G401 (cell line): Measurements from ENCODE around the gene SPART. TPM values are rescaled to one million over a fixed set of nuclear protein-coding genes. Genes with fewer than 3 reads are reported as not detected.
"Not testable (repeated sequence)": the region's sequence is repeated elsewhere in the genome, so short reads cannot be mapped to it uniquely, and the experiment has no call there.

Source experiments
- DNase-seq: peaks from one replicate; pipeline ENCODE4 v3.0.0-alpha.2; 2015; ENCODE audit warnings: low spot score
- in situ Hi-C: cut with HindIII; loops from 2 replicates; pipeline ENCODE4 v1.10.0; 2016; ENCODE audit warnings: low sequenced_read_pairs, mixed read lengths
- total RNA-seq: library from RNA; depleted of rRNA; stranded (reverse); fragments of >200 nt; shearing (Covaris generic); gene quantifications from 2 replicates; pipeline ENCODE4 v1.2.3, GENCODE V29; 2014

The SPART gene
- total RNA-seq, 1 experiment from 2014 or later = 0.31 TPM

DNA sequence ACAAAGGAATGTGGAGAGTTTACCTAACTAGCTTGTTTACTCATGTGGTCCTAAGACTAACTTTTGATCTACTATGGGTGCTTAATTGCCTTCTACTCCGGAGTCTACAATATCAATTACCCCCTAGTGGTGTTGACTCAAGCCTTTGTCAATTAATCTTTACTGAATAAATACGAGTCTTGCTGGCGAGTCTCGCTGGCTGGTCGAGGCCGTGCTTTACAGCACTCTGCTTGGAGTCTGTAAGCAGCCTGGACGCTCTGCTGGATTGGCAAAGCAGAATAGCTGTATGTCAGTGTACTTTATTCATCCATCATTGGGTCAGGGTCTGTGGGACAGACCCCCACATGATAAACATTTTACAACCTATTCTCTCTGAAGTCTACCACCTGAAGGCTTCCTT is 9.9 kb upstream of the SPART start:
- DNase-seq = no peak
- in situ Hi-C loops = no loop called here

DNA sequence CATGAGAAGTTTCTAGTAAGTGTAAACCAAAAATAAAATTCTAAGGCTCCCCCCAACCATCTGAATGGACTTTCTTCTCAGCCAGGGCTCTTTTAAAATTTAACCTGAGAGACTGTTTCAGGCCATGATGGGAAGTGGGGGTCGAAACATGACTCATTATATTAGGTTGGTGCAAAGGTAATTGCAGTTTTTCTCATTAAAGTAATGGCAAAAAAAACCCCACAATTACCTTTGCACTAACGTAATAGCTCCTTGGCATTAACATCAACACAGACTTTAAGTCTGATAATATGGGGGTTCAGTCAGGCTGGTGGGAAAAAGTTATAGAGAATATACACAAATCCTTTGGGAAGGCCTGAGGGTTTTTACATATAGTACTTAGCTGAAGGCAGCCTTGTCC is 9.4 kb upstream of the SPART start:
- in situ Hi-C loops = no loop called here

DNA sequence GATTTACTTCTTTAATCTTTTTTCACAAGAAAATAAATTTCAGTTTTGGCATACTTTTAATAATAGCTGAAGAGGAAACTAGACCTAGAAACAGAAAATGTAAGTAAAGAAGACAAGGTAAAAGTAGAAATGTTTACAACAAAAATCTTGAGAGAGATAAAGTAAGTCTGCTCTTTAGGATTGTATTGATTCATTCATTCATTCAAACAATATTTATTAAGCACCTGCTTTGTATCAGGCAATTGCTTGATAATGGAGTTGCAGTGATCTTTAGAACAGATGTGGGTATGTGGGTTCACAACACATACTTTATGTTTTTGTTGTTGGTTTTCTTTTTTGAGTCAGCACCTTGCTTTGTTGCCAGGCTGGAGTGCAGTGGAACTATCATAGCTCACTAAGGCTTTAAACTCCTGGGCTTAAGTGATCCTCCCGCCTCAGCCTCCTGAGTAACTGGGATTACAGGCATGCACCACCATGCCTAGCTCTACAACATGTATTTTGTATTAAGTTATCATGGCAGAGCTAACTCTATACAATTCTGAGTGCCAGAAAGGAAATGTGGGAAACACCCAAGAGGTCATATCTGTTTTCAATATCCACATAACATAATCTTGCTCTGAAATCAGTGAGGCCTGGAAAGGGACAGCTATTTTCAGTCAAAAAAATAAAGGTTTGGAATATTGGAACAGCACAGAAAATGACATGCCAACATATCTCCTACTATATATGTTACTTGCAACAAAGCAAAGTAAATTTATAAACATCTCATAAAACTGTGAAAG is 8.8 kb upstream of the SPART start:
- in situ Hi-C loops = no loop called here

More for the DNA sequence above, 9.4 kb upstream of the SPART start:
- DNase-seq = no peak

DNA sequence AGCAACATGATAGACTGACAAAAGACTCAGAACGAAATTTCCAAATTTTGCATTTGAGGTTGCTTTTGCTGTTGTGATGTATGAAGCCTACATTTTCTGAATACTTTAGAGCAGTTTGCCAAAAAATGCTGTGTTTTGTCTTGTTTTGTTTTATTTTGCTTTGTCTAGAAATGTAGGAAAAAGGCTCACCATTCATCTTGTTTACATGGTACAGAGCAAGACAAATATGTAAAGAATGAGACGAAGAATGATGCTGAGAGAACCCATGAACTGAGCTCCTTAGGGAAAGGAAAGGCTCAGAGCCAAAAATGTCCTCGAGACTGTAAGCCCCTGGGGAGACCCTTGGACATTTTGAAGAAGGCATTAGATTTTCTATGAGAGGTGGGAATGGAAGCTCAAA is 6.8 kb upstream of the SPART start:
- in situ Hi-C loops = no loop called here
- DNase-seq = no peak

More for the DNA sequence above, 8.8 kb upstream of the SPART start:
- no peak for DNase-seq

DNA sequence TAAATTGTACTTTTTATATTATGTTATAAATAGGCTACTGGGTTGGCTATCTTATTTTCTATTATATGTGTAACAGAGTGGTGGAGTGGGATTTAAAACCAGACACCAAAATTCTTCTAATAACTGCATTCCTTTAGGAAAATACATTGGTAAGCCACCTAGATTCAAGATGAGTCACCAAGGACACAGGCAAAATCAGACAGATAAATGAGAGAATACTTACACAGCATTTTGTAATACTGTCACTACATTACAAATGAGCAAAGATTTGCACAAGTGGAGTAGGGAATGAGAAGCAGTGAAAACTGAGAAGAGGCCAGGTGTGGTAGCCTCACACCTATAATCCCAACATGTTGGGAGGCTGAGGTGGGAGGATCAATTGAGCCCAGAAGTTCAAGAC is 6.2 kb upstream of the SPART start:
- DNase-seq = no peak
- in situ Hi-C loops = no loop called here

DNA sequence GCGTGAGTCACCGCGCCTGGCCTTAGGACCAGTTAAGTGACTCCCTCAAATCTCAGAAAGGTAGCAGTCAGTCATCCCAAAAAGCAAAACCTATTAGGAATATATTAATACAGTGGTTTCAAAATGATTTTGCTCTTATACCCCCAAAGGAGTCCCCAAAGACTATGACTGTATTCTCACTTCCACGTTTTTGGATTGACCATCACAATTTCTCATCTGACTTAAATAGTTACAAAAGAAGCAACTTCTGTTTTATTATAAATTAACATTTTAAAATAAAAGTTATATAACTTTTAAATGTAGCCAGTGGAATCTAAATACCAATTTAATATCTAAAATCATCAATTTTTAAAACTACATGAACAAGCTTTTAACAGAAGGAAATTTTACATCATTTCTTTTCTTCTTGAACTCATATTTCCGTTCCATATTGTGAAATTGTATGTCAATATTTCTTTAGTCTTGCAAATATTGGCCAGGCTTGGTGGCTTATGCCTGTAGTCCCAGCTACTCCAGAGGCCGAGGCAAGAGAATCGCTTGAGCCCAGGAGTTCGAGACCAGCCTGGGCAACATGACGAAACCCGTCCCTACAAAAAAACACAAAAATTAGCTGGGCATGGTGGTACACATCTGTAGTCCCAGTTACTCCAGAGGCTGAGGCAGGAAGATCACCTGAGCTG is 1.5 kb upstream of the SPART start:
- in situ Hi-C loops = no loop called here

DNA sequence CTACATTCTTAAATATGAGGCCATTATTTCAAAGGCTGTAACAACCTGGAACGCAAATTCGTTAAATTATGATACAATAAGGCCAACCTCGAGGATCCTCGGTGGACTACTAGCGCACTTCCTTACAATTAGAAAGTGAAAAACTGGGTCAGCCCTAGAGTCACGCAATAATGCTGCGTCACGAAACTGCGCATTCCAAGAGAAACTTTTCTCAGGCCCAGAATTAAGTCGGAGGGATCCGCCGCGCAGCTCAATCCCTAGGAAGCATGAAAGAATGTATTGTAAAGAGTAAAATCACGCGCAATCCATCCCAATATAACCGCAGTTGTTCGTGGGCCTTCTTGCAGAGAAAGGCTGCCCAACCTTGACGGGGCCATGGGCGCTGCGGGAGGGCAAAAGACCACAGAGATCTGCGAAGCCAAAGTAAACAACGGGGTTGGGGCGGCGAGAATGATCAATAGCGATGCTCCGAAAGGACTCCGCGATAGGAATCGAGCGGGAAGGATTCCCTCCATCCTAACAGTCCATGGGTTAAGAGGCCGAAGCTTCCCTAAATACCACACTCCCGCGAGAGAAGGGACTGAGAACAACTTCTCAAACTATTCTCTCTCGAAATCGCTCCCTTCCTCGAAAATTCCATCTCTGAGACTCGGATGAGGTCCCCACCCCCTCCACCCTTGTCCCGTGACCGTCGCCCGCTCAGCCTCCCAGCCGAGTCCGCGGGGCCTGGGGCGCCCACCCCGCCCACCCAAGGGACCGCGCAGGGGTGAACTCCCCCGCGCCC is 564 bp downstream of the SPART start:
- in situ Hi-C loops = no loop called here
- peak; percentile 68 for DNase-seq

More for the DNA sequence above, 1.5 kb upstream of the SPART start:
- DNase-seq = no peak

DNA sequence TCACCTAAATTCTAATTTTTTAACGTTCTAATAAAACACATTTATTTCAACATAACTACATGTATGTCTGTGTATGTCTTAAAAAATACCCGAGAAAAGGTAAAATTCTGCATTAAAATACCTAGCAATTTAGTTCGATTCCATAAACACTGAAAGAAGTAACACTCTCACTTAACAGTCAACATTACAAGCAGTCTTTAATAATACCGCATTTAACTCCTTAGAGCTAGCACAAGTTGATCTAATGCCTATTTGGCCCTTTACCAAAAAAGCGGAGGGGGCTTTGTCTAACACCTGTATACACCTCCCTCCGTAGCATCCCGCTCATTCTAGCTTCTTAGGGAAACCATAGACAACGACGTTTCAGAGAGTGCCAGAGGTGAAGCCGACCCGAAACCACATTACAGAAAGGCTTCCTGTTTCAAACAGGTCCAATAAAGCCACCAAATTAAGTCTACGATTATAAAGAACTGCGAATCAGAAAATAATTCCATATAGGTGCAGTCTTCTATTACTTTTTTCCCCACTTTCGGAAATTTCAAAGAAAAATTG is 1.2 kb downstream of the SPART start:
- in situ Hi-C loops = no loop called here
- DNase-seq = peak; percentile 60

DNA sequence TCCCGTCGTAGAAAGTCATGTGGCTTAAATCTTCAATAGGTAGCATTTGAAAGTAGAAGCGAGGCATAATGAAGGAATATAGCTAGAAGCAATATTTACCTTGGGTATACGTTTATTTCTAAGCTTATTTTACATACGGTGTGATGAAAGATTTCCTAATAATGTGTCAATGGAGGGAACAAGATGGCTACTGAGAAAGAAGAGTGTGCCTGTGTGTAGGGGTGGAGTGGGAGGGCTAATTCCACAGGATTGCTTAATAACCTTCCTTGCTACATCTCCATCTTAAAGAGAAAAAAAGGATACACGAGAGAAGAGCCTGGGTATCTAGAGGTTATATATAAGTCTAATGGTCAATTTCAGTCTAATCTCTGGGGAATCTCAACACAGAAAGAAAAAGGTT is 2.0 kb downstream of the SPART start:
- in situ Hi-C loops = no loop called here
- no peak for DNase-seq

DNA sequence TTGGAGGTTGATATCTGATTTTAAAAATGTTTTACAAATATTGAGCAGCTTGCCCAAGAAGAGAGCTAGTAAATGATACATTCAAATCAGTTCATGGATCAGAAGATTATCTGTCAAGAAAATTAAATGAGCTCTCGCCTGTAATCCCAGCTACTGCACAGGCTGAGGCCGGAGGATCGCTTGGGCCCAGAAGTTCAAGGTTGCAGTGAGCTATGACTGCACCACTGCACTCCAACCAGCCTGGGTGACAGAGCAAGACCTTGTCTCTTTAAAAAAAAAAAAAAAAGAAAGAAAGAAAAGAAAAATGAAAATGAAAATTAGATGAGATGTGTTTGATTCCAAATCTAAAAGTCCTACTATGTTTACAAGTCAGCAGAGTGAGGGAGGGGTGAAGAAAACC is 2.4 kb downstream of the SPART start:
- in situ Hi-C loops = no loop called here
- no peak for DNase-seq

DNA sequence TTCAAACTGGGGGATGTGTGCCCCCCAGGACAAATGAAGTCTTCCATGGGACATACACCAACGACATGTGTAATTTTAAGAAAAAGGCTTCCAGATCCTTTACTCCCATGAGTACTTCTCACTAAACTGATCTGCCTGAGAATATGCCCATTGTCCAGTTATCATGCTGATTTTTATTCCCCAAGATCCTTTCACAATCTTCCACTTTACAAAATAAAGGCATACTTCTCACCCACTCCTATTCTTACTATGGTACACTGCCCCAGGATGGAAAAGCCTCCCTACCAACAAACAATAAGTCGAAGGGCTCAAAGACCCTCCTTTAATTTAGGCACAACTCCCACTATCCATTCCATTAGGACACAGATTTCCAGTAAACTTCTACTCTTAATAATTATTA is 3.5 kb downstream of the SPART start:
- no peak for DNase-seq
- in situ Hi-C loops = no loop called here

DNA sequence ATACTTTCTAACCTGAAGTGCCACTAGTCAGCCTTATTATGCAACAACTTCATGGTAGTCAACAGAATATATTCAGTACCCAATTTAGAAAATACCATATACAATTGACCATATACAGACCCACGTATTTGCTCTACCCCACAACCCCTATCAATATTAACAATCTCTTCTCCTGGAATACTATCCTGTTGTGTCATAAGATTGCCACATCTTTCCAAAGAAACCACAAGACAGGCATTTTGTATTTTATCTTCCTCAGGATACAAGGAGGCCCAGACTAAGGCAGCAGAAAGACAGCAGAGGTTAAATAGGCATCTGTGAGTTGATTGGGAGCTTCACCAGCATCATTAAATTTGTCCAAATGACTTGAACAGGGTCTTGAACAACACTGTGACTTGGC is 4.5 kb downstream of the SPART start:
- no peak for DNase-seq
- in situ Hi-C loops = no loop called here

DNA sequence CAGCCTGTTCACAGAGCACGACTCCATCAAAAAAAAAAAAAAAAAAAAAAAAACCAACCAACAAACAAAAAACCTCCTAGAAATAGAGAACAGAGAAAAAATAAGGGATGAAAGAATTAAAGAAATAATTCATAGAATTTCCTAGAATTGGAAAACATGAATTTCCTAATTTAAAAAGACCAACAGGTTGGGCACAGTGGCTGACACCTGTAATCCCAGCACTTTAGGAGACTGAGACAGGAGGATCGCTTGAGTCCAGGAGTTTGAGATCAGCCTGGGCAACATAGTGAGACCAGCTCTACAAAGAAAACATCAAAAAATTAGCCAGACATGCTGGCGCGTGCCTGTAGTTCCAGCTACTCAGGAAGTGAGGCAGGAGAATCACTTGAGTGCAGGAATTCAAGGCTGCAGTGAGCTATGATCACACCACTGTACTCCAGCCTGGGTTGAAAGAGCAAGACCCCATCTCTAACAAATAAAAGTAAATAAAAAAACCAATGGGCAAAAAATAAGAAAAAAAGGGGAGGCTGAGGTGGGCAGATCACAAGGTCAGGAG is 6.5 kb downstream of the SPART start:
- DNase-seq = no peak
- in situ Hi-C loops = no loop called here

DNA sequence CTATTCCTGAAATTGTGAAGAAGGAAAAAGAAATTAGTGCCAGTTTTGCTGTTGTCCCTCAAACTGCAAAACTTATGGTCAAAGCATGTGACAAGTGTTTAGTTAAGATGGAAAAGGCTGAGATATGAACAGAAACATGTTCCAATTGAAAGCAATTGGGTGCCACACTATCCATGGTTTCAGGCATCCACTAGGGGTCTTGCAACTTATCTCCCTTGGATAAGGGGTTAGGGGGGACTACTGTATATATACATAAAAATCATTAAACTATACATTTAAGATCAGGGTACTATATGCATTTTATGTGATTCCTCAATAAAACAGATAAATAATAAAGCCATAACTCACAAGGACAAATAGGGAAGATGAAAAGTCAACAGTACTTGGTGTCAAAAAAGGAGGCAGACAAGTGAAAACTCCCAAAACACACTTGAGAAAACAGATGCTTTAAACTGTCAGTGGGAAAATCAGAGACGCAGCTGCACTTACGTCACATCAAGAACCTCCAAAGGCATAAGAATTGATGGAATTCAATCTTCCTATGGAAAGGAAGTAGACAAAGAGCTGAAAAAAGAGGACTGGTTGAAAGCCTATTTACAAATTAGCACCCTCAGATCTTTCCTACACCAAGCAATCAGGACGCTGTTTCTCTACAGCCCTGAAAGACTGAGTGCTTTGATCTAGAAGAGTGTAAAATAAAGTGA is 8.1 kb downstream of the SPART start:
- in situ Hi-C loops = no loop called here
- no peak for DNase-seq

DNA sequence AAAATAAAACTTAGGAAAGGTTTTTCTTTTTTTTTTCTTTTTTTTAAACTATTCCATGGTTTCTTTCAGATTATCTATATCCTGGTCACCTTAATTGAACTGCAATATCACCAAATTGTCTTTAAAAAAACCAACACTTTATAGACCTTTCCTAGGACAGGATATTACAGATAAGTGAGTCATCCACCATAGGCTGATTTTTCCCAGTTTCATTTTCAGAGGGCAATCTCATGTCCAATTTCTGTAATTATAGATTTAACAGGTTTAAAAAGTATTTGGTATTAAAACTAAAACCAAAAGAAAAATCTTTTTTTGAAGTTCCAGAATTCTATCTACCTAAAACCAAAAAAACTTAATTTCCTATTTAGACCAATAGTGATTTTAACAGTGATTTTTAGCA is 13.2 kb downstream of the SPART start:
- no peak for DNase-seq
- in situ Hi-C loops = no loop called here

DNA sequence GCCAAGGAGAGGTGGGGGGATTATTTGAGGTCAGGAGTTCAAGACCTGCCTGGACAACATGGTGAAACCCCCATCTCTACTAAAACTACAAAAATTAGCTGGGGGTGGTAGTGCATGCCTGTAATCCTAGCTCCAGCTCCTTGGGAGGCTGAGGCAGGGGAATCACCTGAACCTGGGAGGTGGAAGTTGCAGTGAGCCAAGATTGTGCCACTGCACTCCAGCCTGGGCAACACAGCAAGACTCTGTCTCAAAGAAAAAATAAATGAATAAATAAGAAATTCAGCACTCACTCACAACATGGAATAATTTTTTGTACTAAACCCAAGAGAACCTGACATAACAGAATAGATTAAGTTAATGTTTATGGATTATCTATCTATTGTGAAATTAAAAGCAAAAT is 13.9 kb downstream of the SPART start:
- in situ Hi-C loops = not testable (repeated sequence)

DNA sequence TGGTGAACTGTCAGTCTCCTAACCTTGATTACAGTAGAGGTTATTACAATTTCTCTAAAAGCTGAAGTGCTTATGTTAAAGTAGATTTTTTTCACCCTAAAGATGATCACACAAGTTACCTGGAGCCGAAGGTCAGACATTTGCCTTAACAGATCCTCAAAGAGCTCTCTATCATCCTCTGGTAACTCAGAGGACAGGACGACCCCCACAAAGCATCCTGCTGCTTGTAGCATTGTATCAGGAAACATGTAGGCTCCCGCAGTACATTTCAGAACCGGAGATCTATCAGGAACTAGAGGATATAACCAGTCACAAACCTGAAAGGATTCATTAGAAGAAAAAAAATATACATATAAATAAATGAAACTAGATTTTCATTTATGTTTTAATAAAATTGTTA is 14.9 kb downstream of the SPART start:
- DNase-seq = no peak
- in situ Hi-C loops = no loop called here

More for the DNA sequence above, 13.9 kb downstream of the SPART start:
- not testable (repeated sequence) for DNase-seq

DNA sequence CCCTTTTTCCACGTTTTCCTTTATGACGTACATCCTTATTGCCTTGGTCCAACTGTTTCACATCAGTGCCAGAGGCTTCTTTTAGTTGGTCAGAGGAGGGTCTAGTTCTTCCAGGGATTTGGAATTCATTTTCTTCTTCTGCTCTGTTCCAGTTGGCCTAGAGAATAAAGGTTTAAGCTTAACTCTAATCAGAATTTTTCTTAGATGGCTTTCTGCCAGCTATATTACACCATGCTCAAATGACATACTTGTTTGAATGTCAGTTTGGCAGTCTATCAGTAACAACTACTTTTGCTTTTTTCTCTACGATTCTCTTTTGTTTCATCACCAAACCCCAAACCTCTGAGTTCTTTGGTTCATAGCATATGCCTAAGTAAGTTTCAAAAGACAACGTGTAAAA is 16.8 kb downstream of the SPART start:
- DNase-seq = no peak

DNA sequence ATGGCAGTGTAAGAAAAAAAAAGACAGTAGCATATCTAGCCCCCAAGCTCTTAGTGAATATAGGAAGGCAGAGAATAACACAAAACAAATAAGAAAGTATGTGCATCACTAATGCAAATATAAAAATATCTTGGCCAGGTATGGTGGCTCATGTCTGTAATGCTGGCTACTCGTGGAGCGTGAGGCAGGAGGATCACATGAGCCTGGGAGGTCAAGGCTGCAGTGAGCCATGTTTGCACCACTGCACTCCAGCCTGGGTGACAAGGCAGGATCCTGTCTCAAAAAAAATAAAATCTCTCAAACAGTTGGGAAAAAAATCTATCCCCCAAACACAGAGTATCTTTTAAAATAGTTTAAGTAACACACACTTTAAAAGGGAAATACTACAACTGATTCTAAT is 17.4 kb downstream of the SPART start:
- no peak for DNase-seq
- in situ Hi-C loops = no loop called here

More for the DNA sequence above, 16.8 kb downstream of the SPART start:
- in situ Hi-C loops = no loop called here
